Measurements from ENCODE around the gene PRRC2B.
"Not testable (repeated sequence)": the region's sequence is repeated elsewhere in the genome, so short reads cannot be mapped to it uniquely, and the experiment has no call there.

Gene PRRC2B

GRCh38 chr9:131395157-131396098, 1.5 kb downstream of the PRRC2B start:
- DNase-seq (ENCODE audit: low spot score in 2 of 2), result peak; percentile 51 to 70

GRCh38 chr9:131396099-131396479, 2.2 kb downstream of the PRRC2B start:
- peak overlapping the region; percentile 90 for H3K4me3 Mint-ChIP-seq
- not testable (repeated sequence) for ATAC-seq (replicated peaks; ENCODE audit: extremely low read depth, poor library complexity, severe bottlenecking); DNase-seq (ENCODE audit: low spot score in 2 of 2); H3K27me3 Mint-ChIP-seq; H3K9me3 Mint-ChIP-seq
- peaks cover 70% of the 10 kb centered on the region for H3K4me1 Mint-ChIP-seq
- H3K36me3 Mint-ChIP-seq (ENCODE audit: insufficient read depth), result peaks cover 28% of the 10 kb centered on the region
- H3K27ac Mint-ChIP-seq (ENCODE audit: low read depth), result peak overlapping the region; percentile 82

More at GRCh38 chr9:131395157-131396098, 1.5 kb downstream of the PRRC2B start:
- Mint-ChIP-seq H3K27ac (ENCODE audit: low read depth) (peak overlapping the region; percentile 82), H3K4me3 (peak overlapping the region; percentile 90), H3K27me3 (no peaks in the 10 kb centered on the region), H3K9me3 (no peaks in the 10 kb centered on the region), H3K4me1 (peaks cover 63% of the 10 kb centered on the region), H3K36me3 (ENCODE audit: insufficient read depth) (peaks cover 26% of the 10 kb centered on the region)
- ATAC-seq (replicated peaks; ENCODE audit: extremely low read depth, poor library complexity, severe bottlenecking), result peak; percentile 69

GRCh38 chr9:131396626-131397025, 2.7 kb downstream of the PRRC2B start:
- Mint-ChIP-seq H3K4me1 (peaks cover 73% of the 10 kb centered on the region), H3K4me3 (peak overlapping the region; percentile 90)

GRCh38 chr9:131397100-131397790, 3.4 kb downstream of the PRRC2B start:
- peaks cover 32% of the 10 kb centered on the region for H3K36me3 Mint-ChIP-seq (ENCODE audit: insufficient read depth)
- no peaks in the 10 kb centered on the region for H3K27me3 Mint-ChIP-seq
- H3K27ac Mint-ChIP-seq (ENCODE audit: low read depth), result peak overlapping the region; percentile 82
- no peaks in the 10 kb centered on the region for H3K9me3 Mint-ChIP-seq
- no peak for DNase-seq (ENCODE audit: low spot score in 2 of 2)
- H3K4me3 Mint-ChIP-seq, result peak overlapping the region; percentile 90
- peaks cover 77% of the 10 kb centered on the region for H3K4me1 Mint-ChIP-seq
- no peak for ATAC-seq (replicated peaks; ENCODE audit: extremely low read depth, poor library complexity, severe bottlenecking)

More at GRCh38 chr9:131396626-131397025, 2.7 kb downstream of the PRRC2B start:
- no peak for DNase-seq (ENCODE audit: low spot score in 2 of 2)
- ATAC-seq (replicated peaks; ENCODE audit: extremely low read depth, poor library complexity, severe bottlenecking), result no peak
- no peaks in the 10 kb centered on the region for H3K27me3 Mint-ChIP-seq
- peaks cover 31% of the 10 kb centered on the region for H3K36me3 Mint-ChIP-seq (ENCODE audit: insufficient read depth)
- peak overlapping the region; percentile 82 for H3K27ac Mint-ChIP-seq (ENCODE audit: low read depth)
- no peaks in the 10 kb centered on the region for H3K9me3 Mint-ChIP-seq

- Mint-ChIP-seq H3K4me3 (peak overlapping the region; percentile 90), H3K27ac (ENCODE audit: low read depth) (peak overlapping the region; percentile 82), H3K36me3 (ENCODE audit: insufficient read depth) (peaks cover 35% of the 10 kb centered on the region), H3K4me1 (peaks cover 82% of the 10 kb centered on the region), H3K9me3 (no peaks in the 10 kb centered on the region), H3K27me3 (no peaks in the 10 kb centered on the region)
- peak; percentile 42 to 66 for DNase-seq (ENCODE audit: low spot score in 2 of 2)
- ATAC-seq (replicated peaks; ENCODE audit: extremely low read depth, poor library complexity, severe bottlenecking), result peak; percentile 54
Observed at GRCh38 chr9:131398204-131398603, 4.3 kb downstream of the PRRC2B start.

GRCh38 chr9:131399972-131400371, 6.1 kb downstream of the PRRC2B start:
- peak overlapping the region; percentile 78 for H3K27ac Mint-ChIP-seq (ENCODE audit: low read depth)
- peaks cover 31% of the 10 kb centered on the region for H3K36me3 Mint-ChIP-seq (ENCODE audit: insufficient read depth)
- H3K4me1 Mint-ChIP-seq, result peaks cover 86% of the 10 kb centered on the region
- H3K27me3 Mint-ChIP-seq, result no peaks in the 10 kb centered on the region
- peak overlapping the region; percentile 90 for H3K4me3 Mint-ChIP-seq
- no peak for ATAC-seq (replicated peaks; ENCODE audit: extremely low read depth, poor library complexity, severe bottlenecking)
- no peaks in the 10 kb centered on the region for H3K9me3 Mint-ChIP-seq
- DNase-seq (ENCODE audit: low spot score in 2 of 2), result no peak

- no peak for DNase-seq (ENCODE audit: low spot score in 2 of 2)
- Mint-ChIP-seq H3K27me3 (no peaks in the 10 kb centered on the region), H3K4me3 (peak overlapping the region; percentile 90), H3K36me3 (ENCODE audit: insufficient read depth) (peaks cover 28% of the 10 kb centered on the region), H3K9me3 (no peaks in the 10 kb centered on the region), H3K27ac (ENCODE audit: low read depth) (peak overlapping the region; percentile 84), H3K4me1 (peaks cover 86% of the 10 kb centered on the region)
- no peak for ATAC-seq (replicated peaks; ENCODE audit: extremely low read depth, poor library complexity, severe bottlenecking)
Observed at GRCh38 chr9:131400627-131401026, 6.7 kb downstream of the PRRC2B start.

- Mint-ChIP-seq H3K27me3 (no peaks in the 10 kb centered on the region), H3K27ac (ENCODE audit: low read depth) (peak overlapping the region; percentile 55), H3K4me3 (peak overlapping the region; percentile 55), H3K36me3 (ENCODE audit: insufficient read depth) (peaks cover 31% of the 10 kb centered on the region), H3K9me3 (no peaks in the 10 kb centered on the region), H3K4me1 (peaks cover 86% of the 10 kb centered on the region)
- ATAC-seq (replicated peaks; ENCODE audit: extremely low read depth, poor library complexity, severe bottlenecking), result no peak
- no peak for DNase-seq (ENCODE audit: low spot score in 2 of 2)
Observed at GRCh38 chr9:131402073-131402472, 8.2 kb downstream of the PRRC2B start.

GRCh38 chr9:131402738-131403492, 9.0 kb downstream of the PRRC2B start:
- Mint-ChIP-seq H3K4me3 (peak overlapping the region; percentile 55), H3K27ac (ENCODE audit: low read depth) (peak overlapping the region; percentile 91), H3K9me3 (no peaks in the 10 kb centered on the region), H3K4me1 (peaks cover 86% of the 10 kb centered on the region), H3K36me3 (ENCODE audit: insufficient read depth) (peaks cover 31% of the 10 kb centered on the region), H3K27me3 (no peaks in the 10 kb centered on the region)
- ATAC-seq (replicated peaks; ENCODE audit: extremely low read depth, poor library complexity, severe bottlenecking), result no peak
- DNase-seq (ENCODE audit: low spot score in 2 of 2), result no peak

GRCh38 chr9:131403493-131403773, 9.5 kb downstream of the PRRC2B start:
- no peak for DNase-seq (ENCODE audit: low spot score in 2 of 2)
- no peaks in the 10 kb centered on the region for H3K27me3 Mint-ChIP-seq
- peak overlapping the region; percentile 91 for H3K27ac Mint-ChIP-seq (ENCODE audit: low read depth)
- no peaks in the 10 kb centered on the region for H3K9me3 Mint-ChIP-seq
- no peak overlapping the region for H3K4me3 Mint-ChIP-seq
- no peak for ATAC-seq (replicated peaks; ENCODE audit: extremely low read depth, poor library complexity, severe bottlenecking)
- peaks cover 86% of the 10 kb centered on the region for H3K4me1 Mint-ChIP-seq
- H3K36me3 Mint-ChIP-seq (ENCODE audit: insufficient read depth), result peaks cover 29% of the 10 kb centered on the region

GRCh38 chr9:131404581-131404980, 10.7 kb downstream of the PRRC2B start:
- no peak for ATAC-seq (replicated peaks; ENCODE audit: extremely low read depth, poor library complexity, severe bottlenecking)
- H3K9me3 Mint-ChIP-seq, result no peaks in the 10 kb centered on the region
- peaks cover 90% of the 10 kb centered on the region for H3K4me1 Mint-ChIP-seq
- peak overlapping the region; percentile 91 for H3K27ac Mint-ChIP-seq (ENCODE audit: low read depth)
- H3K36me3 Mint-ChIP-seq (ENCODE audit: insufficient read depth), result peaks cover 25% of the 10 kb centered on the region
- H3K4me3 Mint-ChIP-seq, result peak overlapping the region; percentile 73
- no peak for DNase-seq (ENCODE audit: low spot score in 2 of 2)
- H3K27me3 Mint-ChIP-seq, result no peaks in the 10 kb centered on the region

- Mint-ChIP-seq H3K27me3 (no peaks in the 10 kb centered on the region), H3K9me3 (no peaks in the 10 kb centered on the region), H3K36me3 (ENCODE audit: insufficient read depth) (peaks cover 28% of the 10 kb centered on the region), H3K4me1 (peaks cover 90% of the 10 kb centered on the region), H3K4me3 (peak overlapping the region; percentile 73), H3K27ac (ENCODE audit: low read depth) (peak overlapping the region; percentile 91)
- ATAC-seq (replicated peaks; ENCODE audit: extremely low read depth, poor library complexity, severe bottlenecking) (no peak), DNase-seq (ENCODE audit: low spot score in 2 of 2) (peak in 1 of 2 donors; percentile 18)
Observed at GRCh38 chr9:131404987-131405386, 11.1 kb downstream of the PRRC2B start.
